Esophagus squamous epithelium (tissue), 5 donors: ENCODE measurements around the gene NOXO1. TPM values are rescaled to one million over a fixed set of nuclear protein-coding genes. Genes with fewer than 3 reads are reported as not detected.

Source experiments
- DNase-seq: peaks from one replicate; lab custom pipeline; 2025; lab: John Stamatoyannopoulos, UW
- H3K27ac ChIP-seq, 4 donors: fragments of 200-600 bp; sonication (generic); one replicate each; pipeline ENCODE4 v1.5.1; 2016 to 2019; ENCODE audit warnings: mild to moderate bottlenecking in 1 of 4
- H3K27me3 ChIP-seq, 4 donors: fragments of 200-600 bp; sonication (generic); 1 replicate in 3 of 4; 2 replicates in 1 of 4; pipeline versions ENCODE4 v1.5.1 to v1.6.0; 2017 to 2021; ENCODE audit warnings: antibody characterized with exemption in 1 of 4
- H3K36me3 ChIP-seq, 3 donors: fragments of 200-600 bp; sonication (generic); one replicate each; pipeline ENCODE4 v1.5.1; 2016 to 2019
- H3K4me1 ChIP-seq, 3 donors: fragments of 200-600 bp; sonication (generic); one replicate each; pipeline ENCODE4 v1.5.1; 2017 to 2019
- H3K4me3 ChIP-seq, 4 donors: fragments of 200-600 bp; sonication (generic); 1 replicate in 3 of 4; 2 replicates in 1 of 4; pipeline ENCODE4 v1.5.1; 2016 to 2019; ENCODE audit warnings: mild to moderate bottlenecking in 2 of 4, moderate library complexity in 1 of 4
- H3K9me3 ChIP-seq, 3 donors: fragments of 200-600 bp; sonication (generic); one replicate each; pipeline ENCODE4 v1.5.1; 2016 to 2019
- POLR2A ChIP-seq, 4 donors: fragments of 450-650 bp; IDR thresholded peaks; one replicate each; pipeline ENCODE4 v1.6.1; 2017; ENCODE audit warnings: antibody characterized with exemption in 4 of 4, mild to moderate bottlenecking in 4 of 4, moderate library complexity in 3 of 4
- WGBS, 2 donors: methylation state at CpG; one replicate each; pipeline ENCODE4 v1.1.5; 2018; 5-methylcytosine and 5-hydroxymethylcytosine counted together
- intact Hi-C: fragments of 100-400 bp; cut with DNase I; formaldehyde crosslinking; loops from one replicate; pipeline ENCODE4 v1.15.0; 2022
- total RNA-seq, 4 donors: library from RNA; depleted of rRNA; stranded (reverse); fragments of >200 nt; gene quantifications; one replicate each; pipeline ENCODE4 v1.1.0, GENCODE V29; 2016
- TF ChIP-seq, protein P1 (sequence below), 6 experiments: fragments of 450-650 bp in 4 of 6; fragments of 200-600 bp in 2 of 6; sonication (generic) in 2 of 6; IDR thresholded peaks; one replicate each; pipeline ENCODE4 v1.5.1; 2016 to 2019; ENCODE audit warnings: antibody characterized with exemption in 6 of 6, mild to moderate bottlenecking in 4 of 6, moderate library complexity in 4 of 6
- donor health status: DM: yes; HTN: yes; CAD: no.

Gene NOXO1
- total RNA-seq, 4 donors from 2014 or later = 0.38 to 4.2 (median 1.8) TPM

DNA sequence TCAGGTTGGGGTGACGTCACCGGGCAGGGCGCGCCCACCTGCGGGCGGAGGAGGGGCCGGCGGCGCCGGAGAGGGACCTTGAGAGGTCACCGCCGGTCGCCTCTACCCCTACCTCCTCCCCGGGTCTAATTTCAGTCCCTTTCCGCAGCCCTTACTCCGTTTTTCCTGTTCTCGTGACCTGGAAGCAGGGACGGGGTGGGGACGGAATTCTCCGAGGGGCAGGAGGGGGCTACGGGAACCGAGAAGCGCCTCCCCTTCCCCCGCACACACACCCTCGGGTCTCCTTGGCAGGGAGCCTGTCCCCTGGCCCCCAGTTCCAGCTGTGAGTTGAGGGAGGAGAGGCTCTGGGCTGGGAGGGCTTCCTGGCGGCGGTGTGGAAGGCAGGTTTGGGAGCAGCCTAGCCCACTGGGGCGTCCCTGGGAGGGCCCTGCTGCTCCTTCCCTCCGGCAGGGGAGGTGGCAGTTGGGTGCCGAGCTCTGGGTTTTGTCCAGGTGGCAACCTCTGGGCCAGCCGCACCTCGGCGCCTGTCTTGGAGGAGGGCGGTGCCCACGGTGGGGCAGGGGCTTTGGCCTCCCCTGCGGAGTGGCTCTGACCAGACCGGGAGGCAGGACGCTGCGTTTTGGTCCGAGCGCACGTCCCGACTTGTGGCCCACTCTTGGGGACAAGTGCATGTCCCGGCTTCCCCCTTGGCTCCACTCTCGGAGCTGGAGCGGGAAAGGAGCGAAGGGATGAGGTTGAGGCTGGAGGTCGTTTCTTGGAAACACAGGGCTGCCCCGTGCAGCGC lies 9.3 kb upstream of the NOXO1 start:
- WGBS, 2 donors = 3 to 10% methylated on average over 2 to 11 of the region's 50 CpGs
- peaks cover 0 to 6% (median 0%) of the 10 kb centered on the region in 3 donors for H3K9me3 ChIP-seq
- H3K36me3 ChIP-seq = peaks cover 0 to 18% (median 3%) of the 10 kb centered on the region in 3 donors
- peaks cover 29 to 66% (median 36%) of the 10 kb centered on the region in 3 donors for H3K4me1 ChIP-seq
- intact Hi-C loops = no loop called here
- peak in 1 of 4 donors; percentile 53 for TF ChIP-seq POLR2A (IDR thresholded peaks at IDR 0.05)
- TF ChIP-seq, protein P1, sequence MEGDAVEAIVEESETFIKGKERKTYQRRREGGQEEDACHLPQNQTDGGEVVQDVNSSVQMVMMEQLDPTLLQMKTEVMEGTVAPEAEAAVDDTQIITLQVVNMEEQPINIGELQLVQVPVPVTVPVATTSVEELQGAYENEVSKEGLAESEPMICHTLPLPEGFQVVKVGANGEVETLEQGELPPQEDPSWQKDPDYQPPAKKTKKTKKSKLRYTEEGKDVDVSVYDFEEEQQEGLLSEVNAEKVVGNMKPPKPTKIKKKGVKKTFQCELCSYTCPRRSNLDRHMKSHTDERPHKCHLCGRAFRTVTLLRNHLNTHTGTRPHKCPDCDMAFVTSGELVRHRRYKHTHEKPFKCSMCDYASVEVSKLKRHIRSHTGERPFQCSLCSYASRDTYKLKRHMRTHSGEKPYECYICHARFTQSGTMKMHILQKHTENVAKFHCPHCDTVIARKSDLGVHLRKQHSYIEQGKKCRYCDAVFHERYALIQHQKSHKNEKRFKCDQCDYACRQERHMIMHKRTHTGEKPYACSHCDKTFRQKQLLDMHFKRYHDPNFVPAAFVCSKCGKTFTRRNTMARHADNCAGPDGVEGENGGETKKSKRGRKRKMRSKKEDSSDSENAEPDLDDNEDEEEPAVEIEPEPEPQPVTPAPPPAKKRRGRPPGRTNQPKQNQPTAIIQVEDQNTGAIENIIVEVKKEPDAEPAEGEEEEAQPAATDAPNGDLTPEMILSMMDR (IDR thresholded peaks at IDR 0.05) = no peak
- H3K4me3 ChIP-seq = peak overlapping the region; percentile 6 to 58 (median 32)
- peaks cover 12 to 48% (median 21%) of the 10 kb centered on the region in 4 donors for H3K27me3 ChIP-seq
- DNase-seq = no peak
- H3K27ac ChIP-seq = peak overlapping the region in 3 of 4 donors; percentile 6 to 65 (median 23)

DNA sequence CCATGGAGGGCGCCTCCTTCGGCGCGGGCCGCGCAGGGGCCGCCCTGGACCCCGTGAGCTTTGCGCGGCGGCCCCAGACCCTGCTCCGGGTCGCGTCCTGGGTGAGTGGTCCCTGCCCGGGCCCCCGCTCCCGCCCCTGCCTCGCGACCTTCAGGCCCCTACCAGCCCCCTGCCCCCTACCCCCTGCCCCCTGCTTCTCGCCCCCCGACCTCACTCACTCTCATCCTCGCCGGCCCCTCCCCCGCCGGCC lies 8.8 kb upstream of the NOXO1 start:
- DNase-seq = no peak
- Histone ChIP-seq H3K4me1 (peaks cover 34 to 71% (median 41%) of the 10 kb centered on the region in 3 donors), H3K9me3 (peaks cover 0 to 6% (median 0%) of the 10 kb centered on the region in 3 donors), H3K27ac (no peak overlapping the region), H3K36me3 (peaks cover 0 to 19% (median 3%) of the 10 kb centered on the region in 3 donors), H3K4me3 (peak overlapping the region; percentile 6 to 58 (median 32)), H3K27me3 (peaks cover 12 to 48% (median 21%) of the 10 kb centered on the region in 4 donors)
- no CpG with 5 or more reads among the region's 25 CpGs for WGBS, 2 donors
- TF ChIP-seq, protein P1 (IDR thresholded peaks at IDR 0.05) = no peak
- no peak for TF ChIP-seq POLR2A (IDR thresholded peaks at IDR 0.05)
- intact Hi-C loops = no loop called here

DNA sequence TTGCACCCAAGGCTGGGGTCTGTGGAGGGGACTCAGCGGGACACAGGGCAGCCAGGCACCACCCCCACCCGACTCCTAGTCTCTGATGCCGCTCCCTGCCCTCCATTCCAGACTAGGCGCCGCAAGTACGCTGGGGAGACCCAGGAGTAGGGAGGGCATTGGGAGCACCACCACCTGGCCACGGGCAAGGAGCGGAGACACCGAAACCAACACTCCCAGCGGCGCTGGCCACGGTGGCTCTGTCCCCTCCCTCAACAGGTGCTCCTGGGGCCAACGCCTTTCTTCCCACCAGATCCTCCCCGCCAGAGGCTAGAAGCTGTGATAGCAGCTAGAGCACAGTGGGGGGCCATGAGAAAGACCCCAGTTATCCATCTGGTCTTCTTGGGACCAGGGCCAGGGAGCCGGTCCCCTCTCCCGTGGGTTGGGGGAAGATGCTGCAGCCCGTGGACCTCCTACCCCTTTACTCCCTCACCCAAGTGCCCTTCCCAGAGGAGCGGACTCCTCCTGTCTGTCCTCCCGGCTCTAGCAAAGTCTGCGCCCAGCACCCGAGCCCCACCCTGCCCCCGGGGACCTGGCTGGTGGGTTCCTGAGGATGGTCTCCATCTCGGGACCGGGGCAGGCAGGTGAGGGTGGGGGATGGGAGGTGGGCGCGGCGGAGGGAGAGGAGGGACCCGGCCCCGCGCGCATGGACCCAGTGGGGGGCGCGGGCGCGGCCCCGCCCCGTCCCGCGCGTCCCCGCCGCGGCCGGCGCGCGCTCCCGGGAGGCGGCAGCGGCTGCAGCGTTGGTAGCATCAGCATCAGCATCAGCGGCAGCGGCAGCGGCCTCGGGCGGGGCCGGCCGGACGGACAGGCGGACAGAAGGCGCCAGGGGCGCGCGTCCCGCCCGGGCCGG lies 8.2 kb upstream of the NOXO1 start, which contains the start of gene SYNGR3:
TSS of gene SYNGR3 (plus strand) at position 762 of the 892 bp plus-strand sequence. CDS start 133 bp downstream, outside the sequence.
- Histone ChIP-seq H3K36me3 (peaks cover 0 to 19% (median 3%) of the 10 kb centered on the region in 3 donors), H3K9me3 (peaks cover 0 to 6% (median 0%) of the 10 kb centered on the region in 3 donors), H3K4me1 (peaks cover 39 to 77% (median 46%) of the 10 kb centered on the region in 3 donors), H3K4me3 (peak within 1 kb of the TSS; percentile 6 to 58 (median 32)), H3K27me3 (peaks cover 12 to 48% (median 21%) of the 10 kb centered on the region in 4 donors), H3K27ac (peak within 1 kb of the TSS in 3 of 4 donors; percentile 6 to 65 (median 23))
- intact Hi-C loops = no loop called here
- WGBS, 2 donors = 8 to 36% methylated on average over 9 to 11 of the region's 67 CpGs
- DNase-seq = no peak
- TF ChIP-seq, protein P1 (IDR thresholded peaks at IDR 0.05) = no peak
- TF ChIP-seq POLR2A (IDR thresholded peaks at IDR 0.05) = no peak

DNA sequence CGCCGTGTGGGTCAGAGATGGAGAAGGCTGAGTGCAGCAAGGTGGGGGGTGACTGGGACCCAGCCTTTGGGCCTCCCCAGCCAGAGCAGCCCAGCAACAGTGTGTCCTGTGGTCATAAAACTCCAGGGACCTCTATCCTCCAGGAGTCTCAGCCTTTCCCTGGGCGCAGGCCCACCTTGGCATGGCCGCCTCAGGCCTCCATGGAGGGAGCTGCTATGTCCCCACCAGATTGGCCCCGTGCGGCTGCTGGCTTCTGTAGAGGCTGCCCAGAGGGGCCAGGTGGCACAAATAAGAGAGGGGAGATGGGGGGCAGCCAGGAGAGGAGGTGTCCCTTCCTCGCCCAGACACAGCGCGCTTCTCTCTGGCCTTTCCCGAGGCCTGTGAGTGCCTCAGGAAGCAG lies 5.9 kb upstream of the NOXO1 start:
- H3K27me3 ChIP-seq = peaks cover 12 to 62% (median 21%) of the 10 kb centered on the region in 4 donors
- DNase-seq = no peak
- no peak for TF ChIP-seq POLR2A (IDR thresholded peaks at IDR 0.05)
- TF ChIP-seq, protein P1 (IDR thresholded peaks at IDR 0.05) = no peak
- intact Hi-C loops = no loop called here
- peaks cover 0 to under 1% (median 0%) of the 10 kb centered on the region in 3 donors for H3K9me3 ChIP-seq
- no peak overlapping the region for H3K4me3 ChIP-seq
- H3K4me1 ChIP-seq = peaks cover 36 to 78% (median 48%) of the 10 kb centered on the region in 3 donors
- peaks cover 0 to 19% (median 3%) of the 10 kb centered on the region in 3 donors for H3K36me3 ChIP-seq
- no peak overlapping the region for H3K27ac ChIP-seq
- WGBS, 2 donors = 87 to 90% methylated on average over 6 to 7 of the region's 10 CpGs
